NCI-H187 (cell line): Measurements from ENCODE around the gene FMN2.
A peak's percentile ranks its signal among the peaks of the same experiment; 100 is the strongest.
"Not testable (repeated sequence)": the region's sequence is repeated elsewhere in the genome, so short reads cannot be mapped to it uniquely, and the experiment has no call there.

Experiments used
- DNase-seq, 2 experiments: peaks; one replicate each; lab custom pipeline; 2025; lab: John Stamatoyannopoulos, UW

FMN2 gene

GRCh38 chr1:240138867-240139266 lies 47.2 kb downstream of the FMN2 start:
- DNase-seq = peak; percentile 3 to 4

DNA sequence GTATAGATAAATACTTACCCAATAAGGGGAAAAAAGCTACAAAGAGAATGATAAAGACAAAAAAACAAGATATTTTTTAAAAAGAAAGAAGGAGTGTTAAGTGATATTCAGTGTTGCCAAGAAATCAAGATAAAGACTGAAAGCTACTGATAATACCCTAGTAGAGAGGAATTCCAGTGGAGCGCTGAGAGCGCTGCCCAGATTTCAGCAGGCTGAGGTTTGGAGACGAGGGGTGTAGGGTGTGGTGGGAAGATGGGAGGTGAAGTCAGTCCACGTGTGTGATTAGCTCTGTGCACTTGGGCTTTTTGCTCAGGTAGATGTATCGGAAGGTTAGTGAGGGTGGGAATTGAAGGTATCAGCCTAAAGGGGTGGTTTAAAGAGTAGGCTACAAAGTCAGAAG lies 47.8 kb downstream of the FMN2 start:
- no peak for DNase-seq

GRCh38 chr1:240145120-240145519 lies 53.4 kb downstream of the FMN2 start:
- DNase-seq = no peak

DNA sequence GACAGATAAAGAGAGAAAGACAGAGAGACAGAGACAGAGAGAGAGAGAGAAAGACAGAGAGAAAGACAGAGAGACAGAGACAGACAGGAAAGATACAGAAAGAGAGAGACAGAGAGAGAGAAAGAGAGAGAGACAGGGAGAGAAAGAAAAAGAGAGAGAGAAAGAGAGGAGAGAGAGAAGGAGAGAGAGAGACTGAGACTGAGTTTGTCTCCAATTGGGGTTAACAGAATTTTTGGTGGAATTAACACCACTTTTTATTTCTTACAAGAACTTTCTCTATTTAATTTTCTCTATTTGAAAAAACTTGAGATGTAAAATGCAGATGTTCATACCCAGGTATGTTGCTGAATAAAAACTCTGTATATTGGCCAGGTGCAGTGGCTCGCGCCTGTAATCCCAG lies 56.6 kb downstream of the FMN2 start:
- no peak for DNase-seq

GRCh38 chr1:240149484-240150094 lies 57.9 kb downstream of the FMN2 start:
- DNase-seq = peak in 1 of 2 experiments; percentile 11

GRCh38 chr1:240151136-240151735 lies 59.6 kb downstream of the FMN2 start:
- DNase-seq = no peak

DNA sequence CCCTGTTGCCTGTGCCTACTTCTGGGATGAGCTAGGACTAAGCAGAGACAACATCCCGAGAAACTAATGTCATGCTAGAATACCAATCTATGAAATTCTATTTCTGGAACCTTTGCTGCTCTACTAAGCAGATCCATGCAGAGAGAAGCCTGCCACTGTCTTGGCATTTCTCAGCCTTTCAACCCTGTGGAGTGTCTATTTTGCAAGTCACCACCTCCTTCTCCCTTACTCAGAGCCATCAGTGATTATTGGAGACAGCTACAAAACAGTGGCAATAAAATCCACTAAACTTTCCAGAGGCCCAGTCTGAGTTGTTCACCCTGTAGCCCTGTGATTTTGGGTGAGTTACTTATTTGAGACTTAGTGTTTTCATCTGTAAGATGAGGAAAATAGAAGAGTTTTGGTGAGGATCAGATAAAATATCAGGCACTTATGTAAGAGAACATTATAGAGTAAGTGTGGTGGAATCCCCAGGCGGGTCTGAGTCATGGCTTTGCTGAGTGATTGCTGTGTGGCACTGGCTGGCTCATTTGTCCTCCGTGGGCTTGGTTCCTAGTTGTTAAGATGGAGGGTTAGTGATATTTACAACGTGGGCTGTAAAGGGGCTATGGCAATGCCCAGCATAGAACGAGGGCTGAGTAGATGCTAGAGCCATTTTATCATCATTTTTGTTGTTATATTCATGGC lies 61.1 kb downstream of the FMN2 start:
- DNase-seq = no peak

DNA sequence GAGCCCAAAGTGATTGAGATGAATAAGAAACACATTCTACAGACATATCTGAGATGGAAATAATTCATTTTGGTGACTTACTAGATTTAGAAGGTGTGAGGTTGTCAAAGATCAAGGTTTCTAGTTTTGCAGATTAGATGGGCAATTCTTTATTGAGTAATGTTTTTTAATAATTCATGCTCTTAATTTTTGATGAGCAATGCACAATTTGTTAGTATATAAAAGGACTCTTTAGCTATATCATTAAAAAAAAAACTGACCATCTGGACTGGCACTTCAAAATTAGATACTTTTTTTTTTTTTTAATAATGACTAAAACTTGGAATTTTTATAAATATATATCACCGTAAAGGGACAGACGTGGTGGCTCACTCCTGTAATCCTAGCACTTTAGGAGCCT lies 63.9 kb downstream of the FMN2 start:
- no peak for DNase-seq

GRCh38 chr1:240164742-240165141 lies 73.1 kb downstream of the FMN2 start:
- no peak for DNase-seq

DNA sequence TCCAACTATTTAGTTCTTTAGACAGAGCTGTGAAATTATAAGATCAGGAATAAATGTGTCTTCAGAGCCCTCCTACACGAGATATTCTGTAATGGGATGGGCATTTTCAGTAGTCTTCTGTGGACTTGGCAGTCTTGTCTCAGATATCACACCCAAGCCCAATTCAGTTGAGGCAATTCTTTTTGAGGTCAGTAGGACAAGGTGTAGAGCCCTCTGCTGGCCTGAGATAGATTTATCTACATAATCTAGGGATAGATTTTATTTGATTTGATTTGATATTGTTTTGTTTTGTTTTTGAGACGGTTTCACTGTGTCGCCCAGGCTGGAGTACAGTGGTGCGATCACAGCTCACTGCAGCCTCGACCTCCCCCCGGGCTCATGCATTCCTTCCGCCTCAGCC lies 77.5 kb downstream of the FMN2 start:
- DNase-seq = no peak

DNA sequence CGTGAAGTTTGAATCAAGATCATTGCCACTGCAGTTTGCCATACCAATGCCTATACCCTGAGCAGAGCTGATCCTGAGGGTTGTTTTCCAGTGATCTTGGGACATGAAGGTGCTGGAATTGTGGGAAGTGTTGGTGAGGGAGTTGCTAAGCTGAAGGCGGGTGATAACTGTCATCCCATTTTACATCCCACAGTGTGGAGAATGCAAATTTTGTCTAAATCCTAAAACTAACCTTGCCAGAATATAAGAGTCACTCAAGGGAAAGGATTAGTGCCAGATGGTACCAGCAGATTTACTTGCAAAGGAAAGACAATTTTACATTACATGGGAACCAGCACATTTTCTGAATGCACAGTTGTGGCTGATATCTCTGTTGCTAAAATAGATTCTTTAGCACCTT lies 78.6 kb downstream of the FMN2 start:
- no peak for DNase-seq

DNA sequence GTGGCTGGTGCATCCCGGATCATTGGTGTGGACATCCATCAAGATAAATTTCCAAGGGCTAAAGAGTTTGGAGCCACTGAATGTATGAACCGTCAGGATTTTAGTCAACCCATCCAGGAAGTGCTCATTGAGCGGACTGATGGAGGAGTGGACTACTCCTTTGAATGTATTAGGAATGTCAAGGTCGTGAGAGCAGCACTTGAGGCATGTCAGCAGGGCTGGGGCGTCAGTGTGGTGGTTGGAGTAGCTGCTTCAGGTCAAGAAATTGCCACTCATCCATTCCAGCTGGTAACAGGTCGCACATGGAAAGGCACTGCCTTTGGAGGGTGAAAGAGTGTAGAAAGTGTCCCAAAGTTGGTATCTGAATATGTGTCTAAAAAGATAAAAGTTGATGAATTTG lies 79.1 kb downstream of the FMN2 start:
- no peak for DNase-seq

GRCh38 chr1:240171907-240172306 lies 80.2 kb downstream of the FMN2 start:
- DNase-seq = no peak

DNA sequence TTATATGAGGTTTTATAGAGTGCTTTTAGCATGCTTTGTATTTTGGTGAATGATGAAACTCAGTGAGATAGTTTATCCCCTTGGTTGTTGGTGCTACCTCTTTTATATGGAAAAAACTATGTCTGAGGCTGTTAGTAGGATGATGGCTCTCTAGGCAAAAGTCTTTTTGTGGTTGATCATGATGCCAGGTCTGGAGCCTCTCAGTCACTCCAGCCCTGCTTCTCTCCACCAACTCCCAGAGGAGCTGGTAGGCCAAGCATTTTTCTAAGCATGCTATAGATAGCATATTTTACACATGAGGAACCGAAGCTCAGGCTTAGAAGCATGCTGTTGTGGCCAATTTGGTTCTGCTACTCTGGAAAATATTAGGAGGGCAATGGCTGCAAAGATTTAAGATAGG lies 82.2 kb downstream of the FMN2 start:
- no peak for DNase-seq

- DNase-seq = no peak
These were observed 83.1 kb downstream of the FMN2 start for GRCh38 chr1:240174734-240175133.

DNA sequence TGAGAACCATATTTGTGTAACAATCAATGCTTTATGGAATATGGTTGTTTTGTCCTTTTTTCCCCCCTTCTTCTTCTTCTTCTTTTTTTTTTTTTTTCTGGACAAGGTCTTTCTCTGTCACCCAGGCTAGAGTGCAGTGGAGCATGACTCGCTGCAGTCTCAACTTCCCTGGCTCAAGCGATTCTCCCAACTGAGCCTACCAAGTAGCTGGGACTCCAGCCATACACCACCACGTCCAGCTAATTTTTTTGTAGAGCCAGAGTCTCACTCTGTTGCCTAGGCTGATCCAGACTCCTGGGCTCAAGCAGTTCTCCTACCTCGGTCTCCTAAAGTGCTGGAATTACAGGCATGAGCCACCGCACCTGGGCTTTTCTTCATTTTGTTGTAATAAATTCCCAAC lies 86.7 kb downstream of the FMN2 start:
- DNase-seq = no peak

- not testable (repeated sequence) for DNase-seq
These were observed 93.0 kb downstream of the FMN2 start for GRCh38 chr1:240184682-240185081.

DNA sequence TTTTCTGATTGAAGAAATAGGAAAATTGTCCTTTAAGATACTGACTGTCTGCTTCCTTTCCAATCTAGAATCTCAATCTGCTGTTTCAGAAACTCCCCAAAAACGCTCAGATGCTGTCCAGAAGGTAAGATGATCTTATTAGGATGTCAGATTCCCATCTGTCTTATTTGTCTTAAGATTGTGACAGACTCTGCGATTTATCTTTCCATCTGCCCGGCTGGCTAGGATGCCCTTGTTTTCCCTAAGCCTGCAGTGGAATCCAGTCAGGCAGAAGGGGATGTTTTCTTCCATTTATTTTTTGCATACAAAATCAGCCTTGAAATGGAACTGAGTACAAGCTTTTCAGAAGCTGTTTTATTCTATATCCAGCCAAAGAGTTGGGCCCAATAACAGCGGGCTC lies 96.5 kb downstream of the FMN2 start:
- no peak for DNase-seq

- DNase-seq = peak in 1 of 2 experiments; percentile 3
These were observed 97.8 kb downstream of the FMN2 start for GRCh38 chr1:240189386-240189989.

DNA sequence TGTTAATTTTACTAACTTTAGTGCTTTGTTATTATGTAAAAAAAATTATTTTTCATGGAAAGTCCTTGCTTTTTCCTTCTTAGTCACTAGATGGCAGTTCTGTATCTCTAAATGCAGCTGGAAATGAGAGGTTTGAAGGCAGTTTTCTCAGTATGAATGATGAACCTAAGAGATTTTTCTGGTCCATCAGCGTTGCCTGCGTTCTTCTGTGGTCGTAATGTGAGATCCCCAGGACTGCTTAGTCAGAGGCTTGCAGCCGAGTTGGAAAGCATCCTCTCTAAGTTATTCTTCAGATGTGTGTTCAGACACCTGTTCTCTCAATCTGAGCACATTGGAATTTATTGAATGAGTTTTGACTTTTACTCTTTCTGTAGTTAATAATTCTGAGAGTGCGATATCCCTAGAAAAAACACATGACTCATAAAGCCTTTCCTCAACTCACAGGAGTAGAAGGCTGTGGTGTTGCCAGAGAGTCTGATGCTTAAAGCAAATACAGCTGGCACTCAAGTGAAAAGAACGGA lies 99.3 kb downstream of the FMN2 start:
- DNase-seq = no peak

GRCh38 chr1:240192851-240193250 lies 101.2 kb downstream of the FMN2 start:
- DNase-seq = no peak

DNA sequence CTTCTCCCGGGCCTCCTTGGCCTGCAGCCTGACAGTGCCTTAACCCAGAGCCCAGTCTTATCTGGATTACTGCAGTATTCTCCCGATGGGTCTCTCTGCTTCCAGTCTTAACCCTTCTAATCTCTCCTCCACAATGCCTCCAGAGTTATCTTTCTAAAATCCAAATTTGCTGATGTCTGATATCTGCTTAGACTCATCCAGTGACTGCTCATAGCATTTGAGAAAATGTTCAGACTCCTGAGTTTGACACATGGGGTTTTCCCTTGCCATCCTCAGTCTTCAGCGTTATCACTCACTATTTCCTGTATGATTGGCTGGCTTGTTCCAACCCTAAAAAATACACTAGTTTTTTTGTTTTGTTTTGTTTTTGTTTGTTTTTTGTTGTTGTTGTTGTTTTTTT lies 102.0 kb downstream of the FMN2 start:
- DNase-seq = no peak

DNA sequence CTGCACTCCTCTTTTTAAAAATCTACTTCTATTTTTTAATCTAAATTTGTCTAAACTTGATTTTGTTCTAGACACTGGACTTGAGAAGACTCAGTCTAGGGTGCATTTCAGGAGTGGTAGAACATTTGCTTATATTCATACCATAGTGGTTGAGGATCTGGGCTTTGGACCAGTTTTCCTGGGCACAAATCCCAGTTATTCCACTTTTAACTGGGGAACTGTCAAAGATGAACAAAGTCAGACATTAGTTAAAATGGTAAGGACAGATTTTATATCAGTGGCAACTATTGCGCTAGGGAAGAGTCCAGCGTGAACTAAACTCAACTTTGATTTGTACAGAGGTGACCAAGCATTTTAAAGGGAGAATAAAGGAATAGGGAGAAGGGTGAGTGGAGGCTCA lies 102.4 kb downstream of the FMN2 start:
- no peak for DNase-seq
